Measurements from ENCODE around the gene MAP4K4.

MAP4K4 gene

GRCh38 chr2:101818531-101819451 lies 121.3 kb downstream of the MAP4K4 start:
- no peak for DNase-seq

DNA sequence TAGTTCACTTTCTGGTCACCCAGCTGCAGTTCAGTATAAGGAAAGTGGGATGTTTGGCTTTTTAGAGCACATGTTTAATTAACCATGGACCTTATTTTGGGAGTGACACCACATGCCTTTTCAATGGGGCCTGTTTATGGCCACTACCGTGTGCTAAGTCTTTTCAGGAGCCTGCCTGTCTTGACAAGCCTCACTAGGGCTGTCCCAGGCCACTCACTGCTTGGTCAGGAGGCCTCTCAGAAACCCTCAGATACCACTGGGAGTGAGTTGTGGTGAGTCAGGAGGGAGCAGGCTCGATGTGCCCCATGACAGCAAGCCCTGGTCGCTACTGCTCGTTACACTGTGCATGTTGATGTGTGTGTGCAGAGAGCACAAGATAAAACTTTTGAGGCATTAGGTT lies 123.0 kb downstream of the MAP4K4 start:
- DNase-seq = no peak

DNA sequence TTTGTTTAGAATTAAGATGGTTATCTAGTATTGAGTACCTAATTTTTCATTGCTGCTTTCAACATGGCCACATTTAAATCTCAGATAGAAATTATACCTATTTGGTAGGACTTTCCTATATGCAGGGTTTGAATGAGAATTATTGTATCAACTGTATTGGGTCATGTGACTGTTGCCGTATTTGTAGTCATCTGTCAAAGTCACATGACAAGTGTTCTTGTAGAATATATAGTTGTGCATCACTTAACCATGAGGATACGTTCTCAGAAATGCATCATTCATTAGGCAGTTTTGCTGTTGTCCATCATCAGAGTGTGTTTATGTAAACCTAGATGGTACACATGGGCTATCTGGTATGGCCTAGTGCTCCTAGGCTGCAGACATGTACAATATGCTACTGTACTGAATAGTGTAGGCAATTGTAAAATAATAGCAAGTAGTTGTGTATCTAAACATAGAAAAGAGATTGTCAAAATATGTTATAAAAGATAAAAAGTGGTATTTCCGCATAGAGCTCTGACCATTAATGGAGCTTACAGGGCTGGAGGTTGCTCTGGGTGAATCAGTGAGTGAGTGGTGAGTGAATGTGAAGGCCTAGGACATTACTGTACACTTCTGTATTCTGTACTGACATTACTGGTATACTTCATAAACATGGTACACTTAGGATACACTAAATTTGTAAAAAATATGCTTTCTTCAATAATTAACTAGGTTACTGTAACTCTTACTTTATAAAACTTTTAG lies 123.7 kb downstream of the MAP4K4 start:
- no peak for DNase-seq

GRCh38 chr2:101821828-101822458 lies 124.4 kb downstream of the MAP4K4 start:
- DNase-seq = no peak

DNA sequence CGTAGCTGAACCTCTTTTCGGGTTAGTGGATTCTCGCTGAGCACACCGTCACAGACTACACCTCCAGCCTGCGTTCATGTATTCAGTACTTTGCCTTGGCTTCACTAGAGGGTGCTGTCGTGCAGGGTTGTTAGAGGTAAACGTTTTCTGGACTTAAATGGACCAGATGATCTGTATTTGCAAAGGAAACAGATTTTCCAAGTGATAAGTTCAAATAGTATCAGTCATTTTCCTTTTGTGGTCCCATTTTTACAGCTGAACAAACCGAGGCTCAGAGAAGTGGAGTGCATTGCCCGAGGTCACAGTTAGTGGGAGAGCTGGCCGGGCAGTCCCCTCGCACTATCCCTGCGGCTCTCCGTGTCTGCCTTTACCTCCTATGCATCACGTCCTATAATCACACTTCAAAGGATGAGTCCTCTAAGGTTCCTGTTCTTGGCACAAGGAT lies 125.9 kb downstream of the MAP4K4 start:
- DNase-seq = peak; percentile 67

- no peak for DNase-seq
These were observed 126.4 kb downstream of the MAP4K4 start for GRCh38 chr2:101823859-101824258.

DNA sequence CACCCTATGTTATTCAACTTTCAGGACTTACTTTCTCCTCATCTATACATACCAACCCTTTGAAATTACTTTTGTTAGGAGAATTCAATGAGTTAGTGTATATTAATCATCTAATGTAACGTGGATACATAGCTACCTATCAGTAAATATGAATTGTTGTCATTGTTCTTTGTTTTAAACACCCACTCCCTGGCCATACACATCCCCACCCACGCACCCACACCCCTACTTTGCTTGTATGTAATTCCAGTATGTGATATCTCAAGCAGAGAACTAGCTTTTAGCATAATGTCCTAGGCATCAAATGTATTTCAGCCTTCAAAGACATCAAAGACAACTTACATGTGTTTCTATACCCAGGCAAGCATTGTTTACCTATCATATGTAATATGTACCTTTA lies 129.2 kb downstream of the MAP4K4 start:
- DNase-seq = no peak

GRCh38 chr2:101827246-101827645 lies 129.7 kb downstream of the MAP4K4 start:
- no peak for DNase-seq

GRCh38 chr2:101828257-101828656 lies 130.8 kb downstream of the MAP4K4 start:
- no peak for DNase-seq

GRCh38 chr2:101828673-101829334 lies 131.3 kb downstream of the MAP4K4 start:
- DNase-seq = no peak

- no peak for DNase-seq
These were observed 131.9 kb downstream of the MAP4K4 start for GRCh38 chr2:101829429-101829828.

GRCh38 chr2:101830146-101830545 lies 132.6 kb downstream of the MAP4K4 start:
- no peak for DNase-seq

- no peak for DNase-seq
These were observed 133.0 kb downstream of the MAP4K4 start for GRCh38 chr2:101830555-101830954.

DNA sequence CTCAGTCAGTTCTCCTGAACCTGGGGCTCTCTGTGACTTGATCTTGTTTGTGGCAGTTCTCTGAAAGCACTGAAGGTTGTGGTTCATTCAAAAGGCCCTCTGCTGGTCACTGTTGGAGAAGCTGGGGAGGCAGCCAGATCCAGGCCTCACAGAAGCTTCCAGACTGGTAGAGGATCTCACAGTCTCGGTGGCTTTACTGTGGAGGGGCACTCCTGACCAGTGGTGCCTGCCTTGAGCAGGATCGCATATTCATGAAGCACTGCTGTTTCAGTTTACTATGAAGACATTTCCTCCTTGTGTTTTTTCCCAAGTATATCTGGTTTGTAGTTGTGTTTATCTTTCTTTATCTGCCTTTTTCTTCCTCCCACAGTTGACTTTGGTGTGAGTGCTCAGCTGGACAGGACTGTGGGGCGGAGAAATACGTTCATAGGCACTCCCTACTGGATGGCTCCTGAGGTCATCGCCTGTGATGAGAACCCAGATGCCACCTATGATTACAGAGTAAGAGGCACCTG lies 133.9 kb downstream of the MAP4K4 start:
- DNase-seq = peak; percentile 62

DNA sequence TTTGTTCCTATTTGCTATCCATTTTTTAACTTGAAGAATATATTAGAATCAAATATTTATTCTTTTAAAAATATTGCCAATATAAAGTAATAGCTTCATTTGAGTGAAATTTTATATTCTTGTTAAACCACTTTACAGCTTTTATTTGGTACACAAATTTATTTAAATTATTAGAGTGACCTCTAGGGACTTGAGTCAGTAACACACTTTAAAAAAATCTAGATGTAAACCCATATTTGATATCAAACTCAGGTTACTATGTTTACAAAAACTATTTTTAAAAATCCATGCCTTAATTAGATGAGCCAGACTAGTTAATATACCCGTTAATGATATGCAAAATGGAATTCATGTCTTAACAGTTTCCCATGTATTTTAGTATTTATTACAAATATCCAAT lies 134.6 kb downstream of the MAP4K4 start:
- no peak for DNase-seq

DNA sequence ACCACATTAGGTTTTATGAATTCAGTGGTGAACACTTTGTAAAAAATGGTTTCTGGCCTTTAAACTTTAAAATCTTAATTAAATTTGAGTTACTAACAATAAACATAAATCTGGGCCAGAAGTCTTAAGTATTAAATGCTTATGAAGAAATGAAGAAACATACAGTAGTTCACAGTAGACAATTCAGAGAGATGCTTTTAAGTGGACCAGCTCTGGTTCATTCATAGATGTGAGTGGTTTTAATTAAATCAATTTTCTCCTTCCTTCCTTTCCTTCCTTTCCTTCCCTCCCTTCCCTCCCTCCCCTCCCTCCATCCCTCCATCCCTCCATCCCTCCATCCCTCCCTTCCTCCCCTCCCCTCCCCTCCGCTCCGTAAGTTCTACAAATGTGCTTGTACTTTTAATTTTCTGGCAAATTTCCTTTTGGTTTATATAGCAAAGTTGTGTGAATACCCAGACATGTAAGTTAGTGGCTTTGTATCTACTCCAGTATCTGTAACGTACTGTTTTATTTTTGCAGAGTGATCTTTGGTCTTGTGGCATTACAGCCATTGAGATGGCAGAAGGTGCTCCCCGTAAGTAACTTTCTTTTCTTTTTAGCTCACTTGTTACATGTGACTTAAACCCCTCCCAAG lies 136.5 kb downstream of the MAP4K4 start:
- no peak for DNase-seq

- no peak for DNase-seq
These were observed 139.8 kb downstream of the MAP4K4 start for GRCh38 chr2:101837354-101837753.

DNA sequence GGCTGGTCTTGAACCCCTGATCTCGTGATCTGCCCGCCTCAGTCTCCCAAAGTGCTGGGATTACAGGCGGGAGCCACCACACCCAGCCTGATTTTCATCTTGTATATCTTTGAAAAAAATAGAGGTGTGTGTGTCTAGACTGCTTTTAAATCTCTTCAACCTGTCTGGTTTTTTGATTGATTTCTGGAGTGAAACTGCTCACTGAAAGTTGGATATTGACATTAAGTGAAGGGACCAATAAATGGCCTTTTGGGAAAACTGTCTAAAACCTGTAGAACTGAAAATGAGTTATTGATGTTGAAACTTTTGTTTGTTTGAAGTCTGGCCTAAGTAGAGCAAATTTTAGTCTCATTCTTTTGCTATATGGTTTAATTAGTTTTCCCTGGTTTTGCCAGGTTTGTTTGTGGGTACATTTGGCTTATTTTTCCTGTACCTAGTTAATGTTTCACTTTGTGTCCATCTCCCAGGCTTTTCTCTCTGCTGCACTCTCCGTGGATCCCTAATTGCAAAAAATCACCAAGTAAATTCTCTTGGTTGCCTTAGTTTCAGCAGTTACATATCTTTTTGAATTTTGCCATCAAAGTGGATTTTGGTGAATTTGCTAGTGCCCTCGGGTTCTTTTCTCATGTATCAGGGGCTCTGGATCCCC lies 144.3 kb downstream of the MAP4K4 start:
- no peak for DNase-seq

GRCh38 chr2:101842471-101842870 lies 145.0 kb downstream of the MAP4K4 start:
- no peak for DNase-seq

DNA sequence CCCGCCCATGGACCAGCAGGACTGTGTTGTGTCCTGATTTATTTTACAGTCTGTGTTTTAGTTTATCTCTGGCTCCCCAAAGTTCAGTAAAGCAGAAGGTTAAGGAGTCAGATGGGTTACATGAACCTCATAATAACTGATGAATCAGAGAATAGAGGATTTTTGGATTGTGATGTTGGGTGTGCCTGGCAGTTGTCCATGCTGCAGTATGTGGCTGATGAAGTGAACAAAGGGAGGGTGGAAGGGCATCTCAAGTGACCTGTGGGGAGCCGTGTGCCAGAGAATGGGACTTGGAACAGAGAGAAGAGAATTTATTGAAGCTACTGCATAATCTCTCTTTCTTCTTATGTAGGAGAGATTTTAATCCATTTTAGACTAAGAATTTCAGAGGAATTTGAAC lies 145.5 kb downstream of the MAP4K4 start:
- DNase-seq = no peak

GRCh38 chr2:101843471-101843870 lies 146.0 kb downstream of the MAP4K4 start:
- DNase-seq = no peak
